Lung microvascular endothelial cell (primary cell): ENCODE measurements around the gene EML6. TPM values are rescaled to one million over a fixed set of nuclear protein-coding genes. Genes with fewer than 3 reads are reported as not detected.

Experiments used
- DNase-seq, 2 donors: peaks; one replicate each; pipeline versions ENCODE4 v3.0.0 to v3.0.0-alpha.2; 2010; ENCODE audit warnings: low read depth in 2 of 2
- total RNA-seq: library from RNA; depleted of rRNA; stranded (reverse); fragments of >200 nt; gene quantifications from 2 replicates; pipeline ENCODE4 v1.2.1, GENCODE V29; 2014

EML6 gene
- total RNA-seq, 1 donor from 2014 or later: 0.20 TPM

DNA sequence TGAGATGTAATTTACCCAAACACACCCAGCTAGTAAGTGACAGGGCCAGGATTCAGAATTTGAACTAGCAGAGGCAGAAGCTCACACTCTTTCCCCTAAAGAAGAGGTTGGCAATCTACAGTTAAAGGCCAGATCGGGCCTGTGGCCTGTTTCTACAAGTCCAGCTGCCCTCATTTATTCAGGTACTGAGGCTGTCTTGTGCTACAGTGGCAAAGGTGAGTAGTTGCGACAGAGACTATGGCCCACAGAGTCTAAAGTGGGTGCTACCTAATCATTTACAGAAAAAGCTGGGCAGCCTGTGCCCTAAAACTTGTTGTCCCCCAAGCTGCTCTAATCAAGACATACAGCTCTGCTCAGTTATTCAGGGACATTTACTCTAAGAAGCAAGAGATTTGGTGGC, 240.0 kb downstream of the EML6 start:
- no peak for DNase-seq

GRCh38 chr2:54964271-54964670, 240.8 kb downstream of the EML6 start:
- DNase-seq: peak in 1 of 2 donors; percentile 39

DNA sequence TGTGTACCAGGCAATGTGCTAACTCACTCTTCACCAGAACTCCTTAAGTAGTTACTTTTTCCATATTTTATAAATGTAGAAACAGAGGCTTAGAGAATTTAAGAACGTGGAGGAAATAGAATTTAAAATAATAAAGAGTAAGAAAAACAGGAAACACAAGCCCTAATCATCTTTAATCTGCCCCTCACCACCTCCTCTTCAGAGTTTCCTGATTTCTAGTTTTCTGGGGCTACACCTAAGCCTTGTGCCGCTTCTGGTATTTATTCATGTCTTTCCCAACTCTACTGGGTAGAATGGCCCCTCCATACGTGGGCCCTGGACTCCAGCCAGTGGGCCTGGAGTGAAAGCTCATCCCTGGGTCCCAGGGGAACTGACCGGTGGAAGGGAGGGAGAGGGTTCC, 241.4 kb downstream of the EML6 start:
- DNase-seq: peak in 1 of 2 donors; percentile 19

DNA sequence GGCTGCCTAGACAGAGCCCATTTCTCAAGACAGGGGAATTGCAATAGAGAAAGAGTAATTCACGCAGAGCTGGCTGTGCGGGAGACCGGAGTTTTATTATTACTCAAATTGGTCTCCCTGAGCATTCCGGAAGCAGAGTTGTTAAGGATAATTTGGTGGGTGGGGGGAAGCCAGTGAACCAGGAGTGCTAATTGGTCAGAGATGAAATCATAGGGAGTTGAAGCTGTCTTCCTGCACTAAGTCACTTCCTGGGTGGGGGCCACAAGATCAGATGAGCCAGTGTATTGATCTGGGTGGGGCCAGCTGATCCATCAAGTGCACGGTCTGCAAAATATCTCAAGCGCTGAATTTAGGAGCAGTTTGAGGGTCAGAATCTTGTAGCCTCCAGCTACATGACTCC, 242.0 kb downstream of the EML6 start:
- peak in 1 of 2 donors; percentile 28 for DNase-seq

GRCh38 chr2:54966165-54966832, 242.8 kb downstream of the EML6 start:
- DNase-seq: peak; percentile 61 to 66

DNA sequence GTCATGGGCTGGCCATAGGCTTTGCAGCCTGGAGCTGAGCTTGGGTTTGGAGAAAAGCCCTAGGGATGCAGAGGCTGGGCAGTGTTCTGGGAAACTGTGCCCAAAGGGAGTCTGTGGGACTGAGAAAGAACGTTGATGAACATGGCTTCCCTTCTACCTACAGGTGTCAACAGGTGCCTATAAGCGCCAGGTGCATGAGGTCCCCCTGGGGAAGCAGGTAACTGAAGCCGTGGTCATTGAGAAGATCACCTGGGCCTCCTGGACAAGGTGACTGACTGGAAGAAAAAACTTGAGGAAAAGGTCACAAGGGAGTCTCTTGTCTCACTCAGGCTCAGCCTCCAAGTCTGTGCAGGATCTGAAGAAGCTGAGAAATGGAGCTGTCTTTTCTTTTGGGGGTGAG, 243.4 kb downstream of the EML6 start:
- no peak for DNase-seq

DNA sequence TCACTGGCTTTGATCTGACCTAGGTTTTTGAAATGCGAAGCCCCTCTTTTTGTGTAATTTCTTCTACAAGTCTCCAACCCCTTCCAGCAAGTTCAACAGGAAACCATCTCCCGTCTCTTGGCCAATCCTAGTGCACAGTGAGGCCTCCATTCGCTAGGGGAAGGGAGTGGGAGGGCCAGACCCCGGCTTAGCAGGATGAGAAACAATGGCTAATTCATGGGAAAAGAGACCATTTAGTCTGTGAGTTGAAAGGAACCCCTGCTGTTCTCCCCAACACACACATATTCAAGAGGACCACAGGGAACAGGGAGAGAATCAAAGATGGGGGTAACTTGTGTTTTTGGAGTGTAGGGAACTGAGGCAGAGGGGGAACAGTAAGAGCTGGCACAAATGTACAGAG, 243.8 kb downstream of the EML6 start:
- DNase-seq: no peak

DNA sequence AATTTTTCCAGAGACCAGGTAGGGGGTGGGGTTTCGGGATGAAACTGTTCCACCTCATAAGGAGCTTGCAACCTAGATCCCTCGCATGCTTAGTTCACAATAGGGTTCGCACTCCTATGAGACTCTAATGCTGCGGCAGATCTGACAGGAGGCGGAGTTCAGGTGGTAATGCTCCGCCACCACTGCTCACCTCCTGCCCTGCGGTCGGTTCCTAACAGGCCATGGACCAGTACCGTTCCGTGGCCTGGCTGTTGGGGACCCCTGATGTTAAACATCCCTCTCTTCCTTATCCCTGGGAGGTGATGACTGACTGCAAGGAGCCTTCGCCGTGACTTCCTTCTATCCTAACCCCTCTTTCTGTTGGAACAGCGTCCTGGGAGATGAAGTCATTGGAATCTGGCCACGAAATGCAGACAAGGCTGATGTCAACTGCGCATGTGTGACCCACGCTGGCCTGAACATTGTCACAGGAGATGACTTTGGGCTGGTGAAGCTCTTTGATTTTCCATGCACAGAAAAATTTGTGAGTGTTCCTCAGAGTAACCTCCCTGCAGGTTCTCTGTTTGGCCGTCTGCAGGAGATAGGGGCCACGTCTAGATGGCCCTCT, 244.4 kb downstream of the EML6 start:
- DNase-seq: peak in 1 of 2 donors; percentile 19

- DNase-seq: peak in 1 of 2 donors; percentile 30
Observed at GRCh38 chr2:54968561-54969218, 245.2 kb downstream of the EML6 start.

GRCh38 chr2:54969295-54969939, 246.0 kb downstream of the EML6 start:
- no peak for DNase-seq

DNA sequence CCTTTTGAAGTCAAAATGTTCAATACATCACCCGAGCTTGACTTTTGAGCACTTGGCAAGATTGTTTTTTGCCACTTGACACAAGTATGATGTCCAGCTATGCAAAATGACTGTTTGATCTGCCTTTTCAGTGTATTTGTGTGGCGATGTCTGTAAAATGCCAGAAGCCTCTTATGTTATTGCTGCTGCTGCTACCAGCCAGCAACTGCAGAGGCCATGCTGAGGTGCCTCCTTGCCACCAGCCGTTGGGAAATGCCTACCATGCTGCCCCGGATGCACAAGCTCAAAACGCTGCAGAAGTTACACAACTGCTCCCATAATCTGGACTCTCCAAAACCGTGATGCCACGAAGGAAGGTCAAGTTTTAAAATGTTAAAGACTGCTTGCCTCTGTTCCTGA, 246.5 kb downstream of the EML6 start:
- no peak for DNase-seq

GRCh38 chr2:54975175-54975574, 251.7 kb downstream of the EML6 start:
- DNase-seq: no peak

GRCh38 chr2:54975598-54976492, 252.4 kb downstream of the EML6 start:
- no peak for DNase-seq

- DNase-seq: no peak
Observed at GRCh38 chr2:54977149-54977548, 253.7 kb downstream of the EML6 start.

DNA sequence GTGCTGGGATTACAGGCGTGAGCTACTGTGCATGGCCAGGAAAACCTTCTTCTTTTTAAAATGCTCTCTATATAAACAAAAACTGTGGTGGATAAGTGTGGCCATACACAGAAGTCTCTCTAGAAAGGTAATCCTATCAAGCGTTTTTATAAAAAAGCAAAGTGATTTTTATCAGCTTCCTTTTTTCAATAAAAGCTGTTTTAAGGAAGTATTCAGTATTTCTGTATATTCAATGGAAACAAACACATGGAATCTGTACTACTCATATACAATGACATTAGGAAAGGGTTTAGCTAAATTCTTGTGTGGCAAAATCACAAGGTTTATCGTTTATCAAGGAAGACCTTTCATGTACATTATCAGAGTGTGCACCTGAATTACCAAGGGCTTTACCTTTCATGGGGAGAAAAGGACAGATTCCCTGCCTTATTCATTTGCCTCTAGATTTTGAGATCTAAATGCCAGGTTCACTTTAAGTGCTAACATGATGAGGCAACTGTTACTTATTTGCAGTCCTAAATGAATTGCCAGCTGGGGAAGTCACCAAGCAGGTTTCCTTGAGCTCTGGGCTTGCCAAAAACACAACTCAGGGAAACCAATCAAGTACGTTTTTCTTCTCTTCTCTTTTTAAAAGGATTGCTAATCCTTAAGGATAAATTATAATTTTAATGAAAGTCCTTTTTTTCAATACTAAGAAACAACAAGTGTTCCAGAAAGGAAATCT, 256.0 kb downstream of the EML6 start:
- no peak for DNase-seq

DNA sequence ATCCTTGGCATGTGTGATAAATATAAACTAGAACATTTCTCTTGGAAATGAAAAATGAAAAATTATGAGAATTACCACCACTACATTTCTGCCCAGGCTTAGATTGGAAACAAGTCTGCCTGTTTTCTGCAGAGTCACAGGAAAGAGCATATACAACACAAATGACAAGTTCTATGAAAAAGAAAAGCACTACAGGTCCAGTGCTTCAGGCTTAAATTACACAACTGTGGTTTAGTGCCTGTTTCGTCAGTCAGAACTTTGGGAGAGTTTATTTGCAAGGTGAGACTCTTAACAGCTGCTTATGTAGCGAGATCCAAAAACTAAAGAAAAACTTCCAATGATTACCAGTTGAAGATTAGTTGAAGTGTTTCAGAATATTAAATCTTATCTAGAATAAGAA, 257.9 kb downstream of the EML6 start:
- no peak for DNase-seq

GRCh38 chr2:54983345-54984220, 260.1 kb downstream of the EML6 start:
- DNase-seq: peak in 1 of 2 donors; percentile 24

DNA sequence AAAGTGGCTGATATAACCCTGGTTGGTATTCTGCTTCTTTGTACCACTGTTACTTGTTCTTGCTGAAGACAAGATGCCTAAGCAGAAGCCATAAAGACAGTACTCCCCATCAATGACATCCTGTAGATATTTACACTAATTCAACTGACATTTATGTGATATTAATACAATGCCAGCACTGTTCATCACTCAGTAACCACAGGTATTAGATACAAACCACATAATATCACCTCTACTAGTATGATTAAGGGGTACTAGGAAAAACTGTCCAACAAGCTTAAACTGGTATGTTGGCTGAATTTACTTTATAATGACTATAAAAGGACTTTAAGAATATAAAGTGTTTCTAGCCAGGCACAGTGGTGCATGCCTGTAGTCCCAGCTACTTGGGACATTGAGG, 261.0 kb downstream of the EML6 start:
- no peak for DNase-seq

- peak in 1 of 2 donors; percentile 47 for DNase-seq
Observed at GRCh38 chr2:54986264-54986663, 262.8 kb downstream of the EML6 start.

DNA sequence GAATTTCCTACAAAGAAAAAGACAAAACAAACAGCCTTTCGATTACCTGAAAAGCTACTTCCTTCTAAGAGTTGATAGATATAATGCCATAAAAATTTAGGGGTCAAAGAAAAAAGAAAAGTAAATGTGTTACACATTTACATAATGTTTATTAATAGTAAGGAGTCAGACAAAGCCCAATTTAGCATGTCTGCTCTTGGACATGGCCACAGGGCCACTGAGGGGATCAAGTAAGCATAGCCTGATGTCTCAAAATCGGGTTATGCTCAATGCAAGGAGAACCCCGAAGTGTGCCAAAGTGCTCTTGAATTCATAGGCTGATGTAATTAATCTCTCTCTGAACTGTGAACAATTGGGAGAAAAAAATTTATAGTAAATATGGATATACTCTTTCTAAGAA, 265.1 kb downstream of the EML6 start:
- DNase-seq: no peak
